Measurements from ENCODE around the gene HMX2.

The HMX2 gene, protein sequence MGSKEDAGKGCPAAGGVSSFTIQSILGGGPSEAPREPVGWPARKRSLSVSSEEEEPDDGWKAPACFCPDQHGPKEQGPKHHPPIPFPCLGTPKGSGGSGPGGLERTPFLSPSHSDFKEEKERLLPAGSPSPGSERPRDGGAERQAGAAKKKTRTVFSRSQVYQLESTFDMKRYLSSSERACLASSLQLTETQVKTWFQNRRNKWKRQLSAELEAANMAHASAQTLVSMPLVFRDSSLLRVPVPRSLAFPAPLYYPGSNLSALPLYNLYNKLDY

GRCh38 chr10:123147635-123148413 lies at the start of gene HMX2:
Gene HMX2, plus strand, starts transcription at chr10:123148136. Its CDS starts 243 bp downstream, at chr10:123148379.
- DNase-seq: no peak

DNA sequence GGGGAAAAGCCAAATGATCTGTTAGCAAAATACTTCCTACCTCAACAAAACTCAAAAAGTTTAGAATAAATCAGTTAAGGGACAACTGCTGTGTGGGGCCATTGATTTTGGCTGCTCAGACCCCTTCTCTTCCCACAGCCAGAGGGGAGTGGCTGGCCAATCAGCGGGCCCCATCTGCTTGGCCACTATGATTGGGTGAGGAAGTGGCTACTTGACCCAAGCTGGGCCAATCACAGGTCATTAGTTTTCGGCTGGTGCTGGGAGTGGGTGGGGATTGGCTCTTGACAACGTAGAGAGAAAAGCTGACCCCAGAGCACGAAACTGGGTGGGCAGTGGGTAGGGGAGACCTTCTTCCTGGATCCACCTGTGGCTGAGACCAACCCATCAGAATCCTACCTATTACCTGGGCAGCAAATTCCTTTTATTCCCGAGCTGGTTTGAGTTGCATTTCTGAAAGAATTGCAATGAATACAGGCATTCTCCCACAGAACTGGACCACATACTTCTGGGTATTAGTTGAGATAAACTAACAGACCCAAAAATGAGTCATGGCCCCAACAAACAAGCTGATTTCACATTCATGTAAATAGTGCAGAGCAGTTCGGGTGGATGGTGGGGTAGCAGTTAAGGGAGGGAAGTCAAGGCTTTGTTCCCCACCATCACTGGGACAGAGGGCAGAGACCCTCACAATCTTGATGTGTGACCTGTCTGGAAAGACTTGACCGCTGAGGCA lies 47.7 kb upstream of the HMX2 start:
- DNase-seq: no peak

GRCh38 chr10:123101872-123102271 lies 46.1 kb upstream of the HMX2 start:
- no peak for DNase-seq

DNA sequence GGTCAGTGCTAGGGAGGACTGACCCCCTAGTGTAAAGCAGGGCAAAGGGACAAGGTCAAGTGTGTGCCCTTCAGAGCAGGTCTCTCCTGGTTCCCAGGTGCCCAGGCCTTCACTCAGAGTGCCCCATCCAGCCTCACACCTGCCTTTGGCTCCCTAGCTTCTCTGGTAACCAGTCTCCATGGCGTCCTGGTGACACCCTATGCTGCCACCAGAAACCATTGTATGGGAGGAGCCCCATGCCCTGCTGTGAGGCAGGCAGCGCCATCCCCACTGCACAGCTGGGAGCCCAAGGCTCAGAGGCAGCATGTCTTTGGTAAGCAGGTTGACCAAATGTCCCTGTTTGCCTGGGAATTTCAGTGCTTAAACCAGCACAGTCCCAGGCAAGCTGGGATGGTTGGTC lies 45.3 kb upstream of the HMX2 start:
- no peak for DNase-seq

DNA sequence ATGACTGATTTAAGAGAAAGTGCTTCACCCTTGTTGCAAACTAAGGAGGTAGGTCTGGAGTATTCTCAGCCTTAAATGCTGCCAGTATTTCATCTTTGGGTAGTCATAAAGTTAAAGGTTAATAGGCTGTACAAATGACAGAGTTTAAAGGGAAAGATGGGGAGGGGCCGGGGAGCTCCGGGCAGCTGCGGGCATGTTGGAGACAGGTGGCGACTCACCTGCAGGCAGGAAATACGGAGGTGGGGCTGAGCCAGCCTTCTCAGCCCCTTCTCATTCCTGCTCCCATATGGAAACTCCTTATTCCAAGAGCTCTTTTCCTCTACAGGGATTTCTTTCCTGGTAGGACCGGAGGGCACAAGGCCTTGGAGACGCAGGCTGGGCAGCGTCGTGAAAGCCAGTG lies 44.0 kb upstream of the HMX2 start:
- no peak for DNase-seq

DNA sequence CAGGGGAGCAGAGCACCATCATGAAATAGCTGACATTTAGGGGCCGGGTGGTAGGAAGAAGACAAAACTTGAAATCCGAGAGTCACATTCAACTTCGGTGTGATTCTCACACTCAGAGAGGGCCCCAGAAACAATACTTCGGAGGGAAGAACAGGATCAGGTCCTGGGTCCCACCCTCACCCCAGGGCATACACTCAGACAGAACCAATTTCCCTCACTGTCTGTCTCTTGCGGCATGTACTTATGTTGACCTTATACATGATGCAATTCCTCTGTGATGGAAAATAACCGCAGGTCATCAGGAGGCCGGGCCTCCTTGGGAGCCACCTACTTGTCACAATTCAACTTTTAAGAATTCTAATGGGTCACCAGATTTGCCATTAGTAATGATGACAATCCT lies 38.5 kb upstream of the HMX2 start:
- no peak for DNase-seq

GRCh38 chr10:123117644-123118417 lies 30.1 kb upstream of the HMX2 start:
- no peak for DNase-seq

GRCh38 chr10:123119081-123119480 lies 28.9 kb upstream of the HMX2 start:
- DNase-seq: no peak

DNA sequence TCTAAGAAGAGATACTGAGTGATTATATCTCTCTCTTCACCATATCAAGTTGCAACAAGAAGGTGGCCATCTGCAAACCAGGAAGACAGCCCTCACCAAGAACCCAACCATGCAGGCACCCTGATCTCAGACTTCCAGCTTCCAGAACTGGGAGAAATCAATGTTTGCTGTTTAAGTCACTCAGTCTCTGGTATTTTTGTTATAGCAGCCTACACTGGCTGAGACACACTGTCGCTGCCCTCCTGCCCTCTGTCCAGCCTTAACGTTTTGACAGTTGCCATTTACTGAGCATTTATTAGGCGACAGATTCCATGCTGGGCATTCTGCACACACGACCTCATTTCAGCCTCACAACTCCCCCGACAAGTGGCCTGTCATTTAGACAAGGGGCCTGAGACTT lies 21.7 kb upstream of the HMX2 start:
- DNase-seq: no peak

DNA sequence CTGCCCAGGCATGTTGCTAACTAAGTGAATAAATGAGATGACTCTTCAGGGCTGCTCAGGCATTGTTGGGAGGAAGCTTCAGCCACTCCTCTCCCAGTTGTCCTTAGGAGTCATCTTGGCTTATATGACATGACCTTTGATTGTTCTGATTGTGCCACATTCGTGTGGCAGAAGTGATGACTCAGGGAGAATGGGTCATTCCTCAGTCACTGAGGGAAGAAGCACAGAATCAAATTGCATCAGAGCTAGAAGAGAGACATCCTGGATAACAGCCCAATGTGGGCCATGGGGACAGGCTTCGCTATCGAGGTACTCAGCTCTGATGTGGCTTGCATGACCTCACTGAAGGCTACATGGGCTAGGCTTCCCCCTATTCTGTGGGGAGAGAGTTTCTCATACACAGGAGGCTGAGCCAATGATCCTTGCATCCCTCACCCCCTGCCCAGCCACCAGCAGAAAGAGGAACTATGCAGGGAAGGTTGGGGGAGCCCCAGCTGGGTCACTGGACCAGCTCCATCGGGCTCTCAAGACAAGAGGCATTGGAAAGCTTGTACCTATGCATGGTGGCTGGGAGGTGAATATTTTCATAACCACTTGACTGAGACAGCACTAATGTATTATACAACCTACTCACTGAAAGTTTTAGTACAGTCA lies 18.2 kb upstream of the HMX2 start:
- DNase-seq: no peak

GRCh38 chr10:123132576-123133477 lies 15.1 kb upstream of the HMX2 start:
- no peak for DNase-seq

DNA sequence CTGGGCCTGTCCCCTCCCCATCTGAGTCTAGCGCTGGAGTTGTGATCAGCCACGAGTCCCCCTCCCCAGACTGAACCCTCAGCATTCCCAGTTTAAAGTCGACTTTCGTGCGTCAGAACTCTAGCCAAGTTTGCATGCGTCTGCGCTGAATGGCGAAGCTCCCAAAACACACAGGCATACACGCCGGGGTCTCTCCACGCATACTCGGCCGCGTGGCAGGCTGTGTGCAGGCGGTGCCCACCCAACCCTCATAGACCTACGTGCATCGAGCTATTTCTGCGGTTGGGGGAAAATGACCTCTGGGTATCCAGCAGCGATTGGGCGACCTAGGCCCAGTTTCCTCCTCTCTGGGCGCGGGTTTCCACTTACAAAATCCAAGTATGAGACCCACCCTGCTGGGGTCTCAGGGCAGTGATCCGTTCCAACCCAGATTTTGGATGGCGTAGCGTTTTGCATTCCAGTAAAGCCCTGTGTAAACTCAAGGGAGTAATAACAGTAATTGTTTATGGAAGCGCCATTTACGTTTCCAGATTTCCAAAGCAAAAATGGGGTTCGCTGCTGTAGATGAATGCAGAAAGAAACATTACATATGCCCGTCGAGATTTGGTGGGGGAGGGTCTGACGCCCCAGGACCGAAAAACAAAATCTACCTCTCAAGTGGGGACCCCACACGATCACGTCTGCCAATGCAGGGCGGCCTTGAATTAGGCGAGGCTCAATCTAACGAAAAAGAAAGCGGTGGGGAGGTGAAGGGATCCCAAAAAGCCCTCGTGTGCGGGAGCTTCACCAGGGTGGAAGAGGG lies 14.2 kb upstream of the HMX2 start:
- no peak for DNase-seq

GRCh38 chr10:123134343-123134914 lies 13.5 kb upstream of the HMX2 start:
- no peak for DNase-seq

GRCh38 chr10:123134915-123135414 lies 13.0 kb upstream of the HMX2 start:
- no peak for DNase-seq

GRCh38 chr10:123135415-123136141 lies 12.4 kb upstream of the HMX2 start, which contains the start of gene HMX3:
Gene HMX3, plus strand, starts transcription at chr10:123135970. Its CDS starts 81 bp downstream, at chr10:123136051.
- no peak for DNase-seq

DNA sequence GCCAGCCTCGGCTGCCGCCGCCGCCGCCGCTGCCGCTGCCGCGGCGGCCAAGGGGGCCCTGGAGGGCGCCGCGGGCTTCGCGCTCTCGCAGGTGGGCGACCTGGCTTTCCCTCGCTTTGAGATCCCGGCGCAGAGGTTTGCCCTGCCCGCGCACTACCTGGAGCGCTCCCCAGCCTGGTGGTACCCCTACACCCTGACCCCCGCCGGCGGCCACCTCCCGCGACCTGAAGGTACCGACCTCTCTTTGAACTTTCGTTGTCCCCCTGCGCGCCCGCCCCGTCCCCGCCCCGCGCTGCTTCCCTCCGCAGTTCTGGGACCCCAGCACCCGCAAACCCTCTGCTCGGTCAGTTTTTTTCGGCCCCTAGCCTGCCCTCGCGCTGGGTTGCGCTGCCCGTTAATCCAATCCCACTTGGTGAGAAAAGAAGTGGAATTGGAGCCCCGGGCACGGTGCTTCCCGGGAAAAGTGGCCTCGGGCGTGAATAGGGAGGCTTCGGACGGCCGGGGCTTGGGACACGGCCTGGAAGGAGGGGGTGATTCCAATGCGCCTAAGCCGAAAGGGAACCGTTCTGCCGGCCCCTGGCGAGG lies 11.6 kb upstream of the HMX2 start:
- DNase-seq: no peak

- no peak for DNase-seq
These were observed 10.9 kb upstream of the HMX2 start for GRCh38 chr10:123136806-123137642.

DNA sequence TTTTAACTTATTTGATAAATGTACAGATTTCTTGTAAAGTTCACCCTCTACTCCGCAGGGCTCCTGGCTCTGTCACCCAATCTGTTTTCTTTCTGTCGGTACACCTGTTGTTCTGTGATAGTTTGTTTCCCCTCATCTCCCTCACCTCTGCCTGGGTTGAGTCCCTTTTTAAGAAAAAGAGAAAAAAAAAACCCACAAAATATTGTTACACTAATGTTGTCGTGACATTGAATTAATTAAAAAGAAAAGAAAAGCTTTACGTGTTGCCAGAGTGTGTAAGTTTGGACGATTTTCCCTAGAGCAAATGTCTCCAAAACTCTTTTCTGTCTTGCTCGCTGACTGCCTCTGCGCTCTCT lies 8.8 kb upstream of the HMX2 start:
- no peak for DNase-seq
